C1 segment of cervical spinal cord (tissue), 14 donors: Measurements from ENCODE around the gene RAD51B.

Source experiments
- DNase-seq, 14 donors: peaks; one replicate each; lab custom pipeline; 2025; lab: John Stamatoyannopoulos, UW

RAD51B gene

GRCh38 chr14:68587931-68588330 is 768.4 kb downstream of the RAD51B start:
- no peak for DNase-seq

GRCh38 chr14:68589447-68590200 is 770.0 kb downstream of the RAD51B start:
- DNase-seq, result no peak

- no peak for DNase-seq
Observed at GRCh38 chr14:68590201-68590522, 770.6 kb downstream of the RAD51B start.

DNA sequence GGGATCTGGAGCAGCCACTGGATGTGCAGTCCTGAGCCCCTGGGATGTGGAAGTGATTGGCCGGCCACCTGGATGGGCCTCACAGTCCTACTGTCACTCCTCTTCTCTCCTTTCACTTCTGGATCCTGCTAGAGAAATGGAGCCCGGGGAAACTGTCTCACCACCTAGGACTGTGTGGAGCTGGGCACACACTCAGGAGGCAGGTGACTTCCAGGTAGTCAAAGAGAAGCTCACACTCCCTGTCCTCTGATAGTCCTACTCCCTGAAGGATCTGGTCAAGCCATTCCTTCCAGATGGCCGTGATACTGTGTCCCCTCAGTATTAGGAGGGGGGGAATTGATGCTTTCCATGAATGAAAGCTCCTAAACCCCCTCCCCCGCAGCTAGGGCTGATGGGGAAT is 772.2 kb downstream of the RAD51B start:
- DNase-seq, result no peak

GRCh38 chr14:68592948-68593556 is 773.5 kb downstream of the RAD51B start:
- no peak for DNase-seq

GRCh38 chr14:68593806-68594536 is 774.4 kb downstream of the RAD51B start:
- DNase-seq, result peak in 1 of 14 donors; percentile 41

DNA sequence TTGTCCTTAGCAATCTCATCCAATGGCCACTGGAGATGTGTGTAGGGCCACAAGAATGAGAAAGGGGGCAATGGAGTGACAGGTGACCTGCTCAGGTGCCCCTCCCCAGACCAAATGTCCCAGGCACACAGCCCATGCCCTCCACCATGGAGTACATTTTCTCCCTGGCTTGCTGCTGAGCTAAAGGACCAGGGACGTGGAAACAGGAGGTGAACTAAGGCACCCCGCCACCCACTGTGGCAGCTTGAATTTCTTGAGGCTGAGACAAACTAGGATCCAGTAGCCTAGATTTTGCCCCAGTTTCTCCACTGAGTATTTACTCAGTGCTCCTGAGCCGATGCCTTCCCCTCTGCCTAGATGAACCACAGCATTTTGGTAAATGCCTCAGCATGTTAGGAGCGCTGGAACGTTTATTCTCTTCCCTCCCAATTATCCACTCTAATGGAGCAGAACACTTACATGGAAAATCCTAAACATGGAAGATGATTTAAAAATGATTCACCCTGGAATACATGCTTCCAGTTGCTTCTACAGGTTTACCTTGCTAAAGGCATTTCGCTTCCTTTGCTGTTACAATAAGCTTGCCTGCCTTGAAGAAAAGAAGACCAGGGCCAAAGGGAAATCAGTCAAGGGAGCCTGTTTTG is 775.3 kb downstream of the RAD51B start:
- no peak for DNase-seq

GRCh38 chr14:68596211-68596610 is 776.6 kb downstream of the RAD51B start:
- DNase-seq, result no peak

- DNase-seq, result no peak
Observed at GRCh38 chr14:68596701-68597100, 777.1 kb downstream of the RAD51B start.

- DNase-seq, result no peak
Observed at GRCh38 chr14:68598089-68598488, 778.5 kb downstream of the RAD51B start.

- peak in 8 of 14 donors; percentile 35 to 62 (median 47) for DNase-seq
Observed at GRCh38 chr14:68598621-68599447, 779.3 kb downstream of the RAD51B start.

GRCh38 chr14:68599896-68600610 is 780.5 kb downstream of the RAD51B start:
- no peak for DNase-seq

DNA sequence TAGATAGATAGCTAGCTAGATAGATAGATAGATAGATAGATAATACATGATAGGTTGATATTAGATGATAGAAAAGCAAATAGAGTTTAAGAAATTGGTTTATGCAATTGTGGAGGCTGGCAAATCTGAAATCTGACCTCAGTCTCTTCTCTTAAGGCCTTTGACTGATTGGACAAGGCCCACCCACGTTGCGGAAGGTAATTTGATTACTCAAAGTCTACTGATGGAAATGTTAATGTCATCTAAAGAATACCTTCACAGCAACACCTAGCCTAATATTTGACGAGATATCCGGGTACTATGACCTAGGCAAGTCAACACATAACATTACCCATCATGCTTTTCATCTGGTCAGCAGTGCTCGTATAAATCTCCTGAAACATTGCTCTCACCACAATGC is 782.9 kb downstream of the RAD51B start:
- DNase-seq, result no peak

DNA sequence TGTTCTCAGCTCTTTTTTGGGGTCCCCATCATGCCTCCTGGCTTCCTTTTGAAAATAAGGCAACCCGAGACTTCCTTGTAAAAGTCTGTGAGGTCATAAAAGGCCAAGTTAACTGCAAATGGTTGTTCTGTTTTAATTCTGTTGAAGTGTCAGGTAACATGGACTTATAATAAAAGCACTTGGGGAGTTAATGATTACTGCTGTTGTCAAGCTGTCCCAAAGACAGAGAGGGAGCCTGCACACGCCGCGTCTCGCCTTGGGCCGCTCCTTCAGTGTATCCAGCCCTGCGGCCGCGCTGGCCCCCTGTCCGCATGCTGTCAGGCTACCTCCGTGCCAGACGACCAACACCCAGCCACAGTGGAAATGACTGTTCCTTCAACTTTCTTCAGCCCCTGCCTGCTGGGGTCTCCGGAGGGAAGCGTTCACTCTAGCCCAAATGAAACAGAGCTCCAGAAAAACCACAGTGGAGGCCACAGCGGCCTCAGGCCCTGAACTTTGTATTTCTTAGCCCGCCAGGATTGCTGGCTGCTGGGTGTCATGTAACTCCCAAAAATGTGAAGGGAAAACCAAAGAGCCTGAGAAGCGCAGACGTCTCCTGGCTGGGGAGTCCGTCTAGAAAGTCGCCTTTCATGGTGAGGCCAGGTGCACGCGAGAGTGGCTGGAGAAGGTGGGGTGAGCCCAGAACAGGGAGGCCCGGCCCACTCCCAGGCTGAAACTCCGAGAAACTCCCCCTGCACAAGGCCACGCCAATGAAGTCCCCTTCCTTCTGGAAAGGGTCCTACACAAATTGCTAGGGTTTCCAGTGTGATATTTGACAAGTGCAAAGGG is 784.2 kb downstream of the RAD51B start:
- no peak for DNase-seq

GRCh38 chr14:68604361-68604730 is 784.8 kb downstream of the RAD51B start:
- DNase-seq, result no peak

GRCh38 chr14:68604822-68605221 is 785.2 kb downstream of the RAD51B start:
- no peak for DNase-seq

DNA sequence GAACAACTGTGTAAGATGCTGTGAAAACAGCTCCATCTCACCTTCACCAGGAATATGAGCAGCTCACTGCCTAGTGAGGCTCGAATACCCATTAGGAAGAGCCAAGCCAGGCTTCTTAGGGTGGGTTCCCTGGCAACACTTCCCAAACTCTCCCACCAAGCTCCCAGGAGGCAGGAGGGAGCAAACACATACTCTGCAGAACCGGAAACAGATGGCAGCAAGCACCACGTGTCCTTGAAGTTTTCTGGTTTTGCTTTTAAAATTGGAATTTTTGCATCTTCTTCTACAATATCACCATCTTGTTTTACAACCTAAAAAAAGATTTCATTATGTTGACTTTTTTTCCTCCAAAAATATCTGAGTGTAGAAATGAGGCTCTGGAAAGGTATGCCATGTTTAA is 786.6 kb downstream of the RAD51B start:
- DNase-seq, result no peak

GRCh38 chr14:68606644-68607043 is 787.1 kb downstream of the RAD51B start:
- no peak for DNase-seq

- no peak for DNase-seq
Observed at GRCh38 chr14:68607081-68607866, 787.7 kb downstream of the RAD51B start.
